AG04449 (cell line): Measurements from ENCODE around the gene SYT5.

Experiments
- CTCF ChIA-PET: fragments of 350-600 bp; formaldehyde crosslinking; extraction: SDS; loops from one replicate; lab custom pipeline; 2021; ENCODE audit warnings: antibody characterized with exemption; lab: Yijun Ruan, JAX
- POLR2A ChIA-PET: fragments of 400-600, 350-600 bp; formaldehyde crosslinking; extraction: SDS; loops from one replicate; lab custom pipeline; 2020; ENCODE audit warnings: antibody characterized with exemption, inconsistent platforms; lab: Yijun Ruan, JAX
- DNase-seq: peaks from one replicate; pipeline ENCODE4 v3.0.0-alpha.2; 2010; ENCODE audit warnings: low read depth, low spot score
- H3K4me3 ChIP-seq: 2 replicates; pipeline ENCODE4 v1.5.1; 2011; ENCODE audit warnings: low read depth, mild to moderate bottlenecking, control low read depth, low read length
- TF ChIP-seq, protein P1 (sequence below): IDR thresholded peaks from one replicate; pipeline ENCODE4 v1.5.1; 2011; ENCODE audit warnings: mild to moderate bottlenecking, moderate library complexity, low read length, control low read depth, inconsistent platforms; ENCODE audit not compliant: insufficient read depth; ENCODE audit errors: missing control alignments

The SYT5 gene

GRCh38 chr19:55223291-55224037 is 43.4 kb upstream of the SYT5 start:
- POLR2A ChIA-PET: no interaction called here
- DNase-seq: no peak
- CTCF ChIA-PET: interaction anchor here (1.5 kb wide), 1 partner anchor 11 kb away, joined by 3 read pairs; no protein-coding TSS in a partner anchor

GRCh38 chr19:55220525-55220924 is 40.4 kb upstream of the SYT5 start:
- DNase-seq: no peak
- ChIA-PET CTCF (interaction anchor here (0.6 kb wide), 1 partner anchor 61 kb away, joined by 3 read pairs; no protein-coding TSS in a partner anchor), POLR2A (no interaction called here)

More at GRCh38 chr19:55223291-55224037, 43.4 kb upstream of the SYT5 start:
- H3K4me3 ChIP-seq: no peak overlapping the region
- TF ChIP-seq, protein P1, sequence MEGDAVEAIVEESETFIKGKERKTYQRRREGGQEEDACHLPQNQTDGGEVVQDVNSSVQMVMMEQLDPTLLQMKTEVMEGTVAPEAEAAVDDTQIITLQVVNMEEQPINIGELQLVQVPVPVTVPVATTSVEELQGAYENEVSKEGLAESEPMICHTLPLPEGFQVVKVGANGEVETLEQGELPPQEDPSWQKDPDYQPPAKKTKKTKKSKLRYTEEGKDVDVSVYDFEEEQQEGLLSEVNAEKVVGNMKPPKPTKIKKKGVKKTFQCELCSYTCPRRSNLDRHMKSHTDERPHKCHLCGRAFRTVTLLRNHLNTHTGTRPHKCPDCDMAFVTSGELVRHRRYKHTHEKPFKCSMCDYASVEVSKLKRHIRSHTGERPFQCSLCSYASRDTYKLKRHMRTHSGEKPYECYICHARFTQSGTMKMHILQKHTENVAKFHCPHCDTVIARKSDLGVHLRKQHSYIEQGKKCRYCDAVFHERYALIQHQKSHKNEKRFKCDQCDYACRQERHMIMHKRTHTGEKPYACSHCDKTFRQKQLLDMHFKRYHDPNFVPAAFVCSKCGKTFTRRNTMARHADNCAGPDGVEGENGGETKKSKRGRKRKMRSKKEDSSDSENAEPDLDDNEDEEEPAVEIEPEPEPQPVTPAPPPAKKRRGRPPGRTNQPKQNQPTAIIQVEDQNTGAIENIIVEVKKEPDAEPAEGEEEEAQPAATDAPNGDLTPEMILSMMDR: no peak

GRCh38 chr19:55216461-55217198 is 36.5 kb upstream of the SYT5 start:
- ChIA-PET POLR2A (interaction anchor here (0.7 to 2.2 kb wide), 5 partner anchors 9 to 153 kb away, joined by 3 to 22 read pairs (median 3); partner anchors contain the start of genes IL11 and PPP6R1), CTCF (interaction anchor here (1.2 kb wide), 1 partner anchor 43 kb away, joined by 6 read pairs; no protein-coding TSS in a partner anchor)
- peak; percentile 97 for DNase-seq
- TF ChIP-seq, protein P1: no peak
- peak overlapping the region; percentile 58 for H3K4me3 ChIP-seq

More at GRCh38 chr19:55220525-55220924, 40.4 kb upstream of the SYT5 start:
- TF ChIP-seq, protein P1: no peak
- H3K4me3 ChIP-seq: no peak overlapping the region

DNA sequence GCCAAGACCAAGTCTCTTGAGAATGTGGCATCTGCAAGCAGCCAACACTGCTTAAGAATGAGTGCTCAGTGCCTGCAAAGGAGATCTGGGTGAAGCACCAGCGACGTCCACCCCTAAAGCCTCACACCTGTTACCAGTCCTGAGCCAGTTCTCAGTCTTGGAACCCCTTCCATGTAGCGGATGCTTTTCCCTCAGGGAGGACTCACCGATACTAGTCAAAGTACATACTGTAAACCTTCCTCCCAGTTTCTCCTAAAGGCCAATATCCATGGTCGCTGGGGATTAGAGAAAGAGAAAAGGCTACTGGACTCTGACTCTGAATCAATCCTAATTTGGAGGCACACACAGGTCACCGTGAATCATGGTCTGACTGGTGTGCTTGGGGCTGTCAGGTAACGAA is 33.5 kb upstream of the SYT5 start:
- ChIA-PET POLR2A (no interaction called here), CTCF (no interaction called here)
- DNase-seq: no peak
- TF ChIP-seq, protein P1: no peak
- H3K4me3 ChIP-seq: no peak overlapping the region

DNA sequence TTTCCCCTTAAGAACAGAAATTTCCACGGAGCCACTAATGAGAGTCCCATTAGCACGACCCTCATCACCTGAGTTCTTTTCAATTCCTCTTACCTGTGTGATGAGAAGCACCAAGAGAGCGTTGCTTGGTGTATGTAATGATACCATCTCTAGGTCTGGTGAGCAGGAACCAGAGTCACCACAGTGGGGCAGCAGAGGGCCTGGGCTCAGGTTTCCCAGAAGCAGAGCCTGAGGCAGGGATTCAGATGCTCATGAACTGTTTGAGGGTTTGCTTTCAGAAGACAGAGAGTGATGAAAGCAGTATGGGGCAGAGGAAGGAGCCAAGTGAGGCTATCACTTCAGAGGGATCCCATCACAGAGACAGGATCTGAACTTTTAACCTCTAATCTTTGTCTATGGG is 32.4 kb upstream of the SYT5 start:
- CTCF ChIA-PET: no interaction called here
- TF ChIP-seq, protein P1: no peak
- no peak for DNase-seq
- POLR2A ChIA-PET: no interaction called here
- no peak overlapping the region for H3K4me3 ChIP-seq
